ENCODE data around the gene CDH13.

Gene CDH13

GRCh38 chr16:82653550-82654511, 27.1 kb downstream of the CDH13 start:
- no peak for DNase-seq

DNA sequence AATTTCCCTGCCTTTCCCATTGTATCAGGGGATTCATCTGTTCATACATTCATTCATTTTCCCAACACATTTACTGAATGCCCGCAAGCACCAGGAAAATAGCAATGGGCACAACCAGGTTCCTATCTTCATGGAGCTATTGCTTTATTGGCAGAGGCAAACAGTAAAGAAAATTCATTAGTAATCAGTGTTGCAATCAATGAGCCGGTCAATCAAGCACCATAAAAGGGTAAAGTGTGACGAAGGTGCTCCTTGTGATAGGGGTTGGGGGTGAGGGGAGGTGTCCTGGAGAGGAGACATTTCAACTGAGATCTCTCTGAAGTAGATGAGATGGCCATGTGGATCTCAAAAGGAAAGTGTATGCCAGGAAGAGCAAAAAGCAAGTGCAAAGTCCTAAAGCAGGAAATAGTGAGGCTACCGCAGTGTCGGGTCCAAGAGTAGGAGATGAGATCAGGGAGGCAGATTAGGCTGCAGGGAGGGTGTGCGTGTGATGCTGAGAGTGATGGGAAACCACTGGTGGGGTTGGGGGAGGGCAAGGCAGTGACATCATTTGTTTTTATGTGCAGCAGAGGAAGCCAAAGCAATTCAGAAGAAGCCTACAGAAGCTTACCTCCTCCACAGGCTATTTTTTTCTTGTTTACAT, 28.4 kb downstream of the CDH13 start:
- no peak for DNase-seq

- DNase-seq: no peak
Observed at GRCh38 chr16:82655720-82656490, 29.1 kb downstream of the CDH13 start.

- no peak for DNase-seq
Observed at GRCh38 chr16:82657239-82657638, 30.5 kb downstream of the CDH13 start.

DNA sequence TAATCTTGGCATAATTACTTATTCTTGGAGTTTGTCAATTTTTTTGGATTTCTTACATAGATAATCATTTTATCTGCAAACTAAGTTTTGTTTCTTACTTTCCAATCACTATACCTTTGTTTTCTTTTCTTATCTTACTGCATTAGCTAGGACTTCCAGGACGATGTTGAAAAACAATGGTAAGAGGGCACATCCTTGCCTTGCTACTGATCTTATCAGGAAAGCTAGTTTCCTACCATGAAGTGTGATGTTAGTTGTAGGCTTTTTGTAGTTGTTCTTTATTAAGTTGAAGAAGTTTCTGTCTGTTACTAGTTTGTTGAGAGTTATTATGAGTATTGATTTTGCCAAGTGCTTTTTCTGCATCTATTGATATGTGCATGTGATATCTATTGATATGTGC, 31.0 kb downstream of the CDH13 start:
- DNase-seq: no peak

GRCh38 chr16:82658796-82659195, 32.0 kb downstream of the CDH13 start:
- DNase-seq: no peak

DNA sequence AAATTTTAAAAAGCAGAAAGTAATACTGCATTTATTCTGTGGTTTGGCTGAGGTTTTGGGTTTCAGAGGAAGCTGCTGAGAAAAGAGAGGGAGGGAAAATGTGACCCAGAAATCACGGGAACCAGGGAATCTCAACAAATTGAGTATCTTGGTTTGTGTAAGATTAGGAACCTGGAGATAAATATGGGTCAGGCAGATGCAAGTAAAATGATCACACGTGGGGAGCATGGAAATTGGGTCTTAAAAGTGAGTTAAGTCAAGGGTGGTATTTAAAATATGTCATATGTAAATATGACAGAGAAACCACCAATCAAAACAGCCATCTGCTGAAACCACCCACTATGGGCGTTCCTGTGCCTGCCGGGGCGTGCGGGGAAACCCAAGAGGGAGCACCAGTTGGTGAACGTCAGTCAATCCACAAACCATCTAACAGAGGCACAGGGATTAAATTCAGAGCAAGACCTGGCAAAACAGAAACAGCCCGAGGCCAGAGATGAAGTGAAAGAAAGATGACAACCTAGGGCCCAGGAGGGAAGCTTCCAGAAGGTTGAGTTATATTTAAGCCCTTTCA, 33.4 kb downstream of the CDH13 start:
- DNase-seq: no peak

GRCh38 chr16:82660966-82661365, 34.2 kb downstream of the CDH13 start:
- DNase-seq: no peak

DNA sequence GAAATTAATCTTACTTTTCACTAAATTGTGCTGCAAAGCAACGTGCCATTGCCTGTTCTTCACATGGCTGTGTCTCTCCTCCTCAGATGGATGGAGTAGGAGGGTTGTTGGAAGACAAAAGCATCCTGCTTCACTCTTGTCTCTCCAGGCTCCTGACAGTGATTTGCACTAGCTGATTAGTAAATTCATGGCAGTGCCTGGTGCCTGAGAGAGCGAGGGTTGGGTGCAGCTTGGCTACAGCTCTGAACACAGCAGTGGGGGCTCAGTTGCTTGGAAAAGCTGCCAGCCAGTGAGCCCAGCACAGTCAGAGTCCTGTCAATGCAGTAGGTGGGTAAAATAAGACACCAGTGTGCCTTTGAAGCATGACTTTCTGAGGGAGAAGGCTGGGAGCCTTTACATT, 37.4 kb downstream of the CDH13 start:
- DNase-seq: no peak

DNA sequence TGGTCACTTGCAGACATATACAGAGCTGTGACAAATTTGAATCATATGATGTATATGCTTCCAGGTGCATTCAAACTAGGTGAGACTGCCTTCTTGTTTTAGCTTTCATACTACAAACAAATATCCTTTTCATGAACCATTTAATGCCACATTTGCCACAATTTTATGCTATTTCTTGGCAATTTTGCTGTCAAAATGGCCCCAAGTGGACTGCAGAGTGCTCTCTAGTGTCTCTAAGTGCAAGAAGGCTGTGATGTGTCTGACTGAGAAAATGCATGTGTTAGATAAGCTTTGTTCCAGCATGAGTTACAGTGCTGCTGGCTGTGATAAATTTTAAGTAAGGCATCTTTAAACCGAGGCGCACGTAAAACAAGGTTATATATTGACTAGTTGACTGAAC, 38.3 kb downstream of the CDH13 start:
- no peak for DNase-seq

- no peak for DNase-seq
Observed at GRCh38 chr16:82667437-82667836, 40.7 kb downstream of the CDH13 start.

GRCh38 chr16:82668094-82668493, 41.3 kb downstream of the CDH13 start:
- no peak for DNase-seq

DNA sequence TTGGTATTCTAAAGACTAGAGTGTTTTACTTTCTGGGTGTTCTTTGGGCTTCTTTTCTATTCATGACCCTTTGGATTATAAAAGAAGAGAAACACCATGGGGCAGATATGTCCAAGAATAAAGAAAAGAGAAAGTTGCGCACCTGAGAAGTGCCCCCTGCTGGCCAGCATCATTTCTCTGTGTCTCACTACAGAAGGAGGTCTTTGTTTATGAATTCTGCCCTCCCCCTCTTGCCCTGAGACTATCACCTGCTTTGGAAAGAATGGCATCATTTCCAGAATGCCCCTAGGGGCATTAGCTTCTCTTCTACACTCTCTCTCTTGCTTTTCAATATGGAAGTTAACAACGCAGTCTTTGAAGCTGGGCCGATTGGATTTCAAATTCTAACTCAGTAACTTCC, 45.0 kb downstream of the CDH13 start:
- no peak for DNase-seq

- DNase-seq: no peak
Observed at GRCh38 chr16:82672676-82673075, 45.9 kb downstream of the CDH13 start.

DNA sequence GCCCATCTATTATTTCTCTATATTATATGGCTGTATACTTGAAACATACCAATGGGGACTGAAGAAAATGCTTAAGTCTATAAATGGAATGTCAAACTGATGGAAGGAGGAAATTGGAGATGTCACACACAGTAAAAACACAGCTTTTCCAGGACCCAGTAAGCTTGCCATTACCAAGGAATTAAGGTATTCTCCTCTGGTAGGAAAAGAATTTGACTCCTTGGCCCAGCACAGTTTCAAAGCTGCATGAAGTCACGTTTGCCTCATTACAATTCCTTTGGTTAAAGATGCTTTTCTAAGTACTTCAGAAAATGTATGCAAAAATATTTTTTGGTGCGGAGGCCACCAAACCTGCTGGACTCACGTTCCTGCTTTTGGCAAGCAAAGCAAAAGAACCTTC, 48.5 kb downstream of the CDH13 start:
- no peak for DNase-seq

- no peak for DNase-seq
Observed at GRCh38 chr16:82681592-82681991, 54.8 kb downstream of the CDH13 start.

GRCh38 chr16:82682767-82683166, 56.0 kb downstream of the CDH13 start:
- no peak for DNase-seq

- no peak for DNase-seq
Observed at GRCh38 chr16:82684256-82684655, 57.5 kb downstream of the CDH13 start.

- DNase-seq: no peak
Observed at GRCh38 chr16:82685526-82685925, 58.8 kb downstream of the CDH13 start.

DNA sequence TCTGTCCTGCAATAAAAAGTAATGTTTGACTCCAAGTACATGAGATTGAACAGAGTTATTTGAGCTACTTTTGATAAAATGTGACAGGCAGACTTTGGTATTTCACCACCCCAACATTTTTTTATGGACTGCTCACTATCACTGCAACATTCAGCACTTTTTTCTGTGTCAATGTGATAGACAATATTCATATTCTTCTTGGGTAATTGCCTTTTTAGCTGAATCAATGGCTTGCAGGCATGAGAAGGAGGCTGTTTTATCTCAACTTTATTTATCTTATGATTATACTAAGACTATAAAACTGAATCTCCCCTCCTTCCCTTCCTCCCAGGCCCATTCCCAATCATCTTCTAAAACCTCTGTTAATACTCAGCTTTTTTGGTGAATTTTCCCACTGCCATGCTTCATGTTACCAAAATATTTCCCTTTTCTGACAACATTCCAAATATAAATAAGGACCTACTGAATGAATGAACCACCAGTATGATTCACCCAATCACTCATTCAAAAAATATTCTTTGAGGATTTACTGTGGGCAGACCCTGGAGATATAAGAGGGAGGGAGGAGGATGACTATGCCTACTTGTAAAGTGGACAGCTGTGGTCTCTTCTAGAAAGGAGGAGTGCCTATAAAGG, 67.6 kb downstream of the CDH13 start:
- DNase-seq: no peak

GRCh38 chr16:82695806-82696205, 69.0 kb downstream of the CDH13 start:
- DNase-seq: no peak

DNA sequence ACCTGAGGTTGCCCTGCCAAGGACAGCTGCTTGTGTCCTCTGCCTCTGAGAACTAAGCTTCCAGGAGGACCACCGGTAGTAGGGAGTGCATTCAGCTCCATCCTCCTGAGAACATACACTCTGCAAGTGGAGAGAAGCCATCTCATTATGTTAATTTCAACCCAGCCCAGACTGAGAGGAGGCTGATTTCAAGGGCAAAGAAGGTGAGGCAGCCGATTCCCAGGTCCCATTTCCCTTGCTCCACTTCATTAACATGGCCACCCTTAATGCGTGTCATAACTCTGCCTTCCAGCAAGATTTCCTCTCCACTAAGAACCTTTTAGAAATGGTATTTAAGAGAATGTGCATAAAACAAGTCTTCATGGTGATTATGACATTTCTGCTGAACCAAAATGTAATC, 72.5 kb downstream of the CDH13 start:
- DNase-seq: no peak

Data from NCI-H1105 treated with DMSO at 0.1 percent for 48 hours (cell line).